Vagina (tissue), 2 donors: ENCODE measurements around the gene HOTAIR. TPM values are rescaled to one million over a fixed set of nuclear protein-coding genes. Genes with fewer than 3 reads are reported as not detected.

ENCODE experiments used
- DNase-seq, 2 donors: peaks; one replicate each; pipeline ENCODE4 v3.0.0-alpha.2; 2017; ENCODE audit errors: extremely low spot score in 2 of 2
- H3K27ac ChIP-seq: fragments of 200-600 bp; sonication (generic); one replicate; pipeline ENCODE4 v1.5.1; 2019
- H3K27me3 ChIP-seq: fragments of 200-600 bp; sonication (generic); one replicate; pipeline ENCODE4 v1.5.1; 2019
- H3K36me3 ChIP-seq, 2 donors: fragments of 200-600 bp; sonication (generic); one replicate each; pipeline ENCODE4 v1.5.1; 2017 to 2019
- H3K4me1 ChIP-seq: fragments of 200-600 bp; sonication (generic); one replicate; pipeline ENCODE4 v1.5.1; 2019
- H3K4me3 ChIP-seq, 2 donors: fragments of 200-600 bp; sonication (generic); 1 replicate in 1 of 2; 2 replicates in 1 of 2; pipeline ENCODE4 v1.5.1; 2016 to 2019
- H3K9me3 ChIP-seq: fragments of 200-600 bp; sonication (generic); one replicate; pipeline ENCODE4 v1.5.1; 2019
- POLR2A ChIP-seq, 2 donors: fragments of 450-650 bp; IDR thresholded peaks; one replicate each; pipeline ENCODE4 v1.6.1; 2017; ENCODE audit warnings: antibody characterized with exemption in 2 of 2, mild to moderate bottlenecking in 2 of 2, moderate library complexity in 2 of 2
- POLR2AphosphoS5 ChIP-seq, 2 donors: sonication (generic); formaldehyde crosslinking; IDR thresholded peaks; one replicate each; pipeline ENCODE4 v1.9.0; 2017; ENCODE audit warnings: antibody characterized with exemption in 2 of 2, mild to moderate bottlenecking in 2 of 2, low read depth in 1 of 2; ENCODE audit not compliant: insufficient read depth in 1 of 2
- intact Hi-C: fragments of 100-400 bp; cut with DNase I; formaldehyde crosslinking; loops from one replicate; pipeline ENCODE4 v1.15.1; 2023
- total RNA-seq: library from RNA; depleted of rRNA; stranded (reverse); fragments of >200 nt; gene quantifications from one replicate; pipeline ENCODE4 v1.2.3, GENCODE V29; 2016
- TF ChIP-seq, protein P1 (sequence below), 3 experiments: fragments of 450-650 bp in 2 of 3; fragments of 200-600 bp in 1 of 3; sonication (generic) in 1 of 3; IDR thresholded peaks; one replicate each; pipeline ENCODE4 v1.5.1; 2017 to 2019; ENCODE audit warnings: antibody characterized with exemption in 3 of 3, mild to moderate bottlenecking in 2 of 3, moderate library complexity in 2 of 3

The HOTAIR gene
- total RNA-seq, 1 donor from 2014 or later = not detected

- H3K36me3 ChIP-seq = no peaks in the 10 kb centered on the region
- no peak overlapping the region for H3K27ac ChIP-seq
- intact Hi-C loops = no loop called here
- H3K4me1 ChIP-seq = peaks cover 39% of the 10 kb centered on the region
- H3K27me3 ChIP-seq = peaks cover 57% of the 10 kb centered on the region
- no peak for DNase-seq
- no peak overlapping the region for H3K4me3 ChIP-seq
- no peak for TF ChIP-seq POLR2A (IDR thresholded peaks at IDR 0.05)
- TF ChIP-seq, protein P1, sequence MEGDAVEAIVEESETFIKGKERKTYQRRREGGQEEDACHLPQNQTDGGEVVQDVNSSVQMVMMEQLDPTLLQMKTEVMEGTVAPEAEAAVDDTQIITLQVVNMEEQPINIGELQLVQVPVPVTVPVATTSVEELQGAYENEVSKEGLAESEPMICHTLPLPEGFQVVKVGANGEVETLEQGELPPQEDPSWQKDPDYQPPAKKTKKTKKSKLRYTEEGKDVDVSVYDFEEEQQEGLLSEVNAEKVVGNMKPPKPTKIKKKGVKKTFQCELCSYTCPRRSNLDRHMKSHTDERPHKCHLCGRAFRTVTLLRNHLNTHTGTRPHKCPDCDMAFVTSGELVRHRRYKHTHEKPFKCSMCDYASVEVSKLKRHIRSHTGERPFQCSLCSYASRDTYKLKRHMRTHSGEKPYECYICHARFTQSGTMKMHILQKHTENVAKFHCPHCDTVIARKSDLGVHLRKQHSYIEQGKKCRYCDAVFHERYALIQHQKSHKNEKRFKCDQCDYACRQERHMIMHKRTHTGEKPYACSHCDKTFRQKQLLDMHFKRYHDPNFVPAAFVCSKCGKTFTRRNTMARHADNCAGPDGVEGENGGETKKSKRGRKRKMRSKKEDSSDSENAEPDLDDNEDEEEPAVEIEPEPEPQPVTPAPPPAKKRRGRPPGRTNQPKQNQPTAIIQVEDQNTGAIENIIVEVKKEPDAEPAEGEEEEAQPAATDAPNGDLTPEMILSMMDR (IDR thresholded peaks at IDR 0.05) = no peak
- TF ChIP-seq POLR2AphosphoS5 (IDR thresholded peaks at IDR 0.05; ENCODE audit: insufficient read depth in 1 of 2, low read depth in 1 of 2) = no peak
- H3K9me3 ChIP-seq = no peaks in the 10 kb centered on the region
Observed at GRCh38 chr12:53998110-53998899, 23.6 kb upstream of the HOTAIR start.

GRCh38 chr12:53997204-53998109 is 22.7 kb upstream of the HOTAIR start:
- no peak for DNase-seq
- no peak overlapping the region for H3K4me3 ChIP-seq
- TF ChIP-seq, protein P1 (IDR thresholded peaks at IDR 0.05) = no peak
- TF ChIP-seq POLR2A (IDR thresholded peaks at IDR 0.05) (no peak), POLR2AphosphoS5 (IDR thresholded peaks at IDR 0.05; ENCODE audit: insufficient read depth in 1 of 2, low read depth in 1 of 2) (no peak)
- peaks cover 63% of the 10 kb centered on the region for H3K27me3 ChIP-seq
- no peak overlapping the region for H3K27ac ChIP-seq
- no peaks in the 10 kb centered on the region for H3K9me3 ChIP-seq
- peaks cover 39% of the 10 kb centered on the region for H3K4me1 ChIP-seq
- H3K36me3 ChIP-seq = no peaks in the 10 kb centered on the region
- intact Hi-C loops = no loop called here

DNA sequence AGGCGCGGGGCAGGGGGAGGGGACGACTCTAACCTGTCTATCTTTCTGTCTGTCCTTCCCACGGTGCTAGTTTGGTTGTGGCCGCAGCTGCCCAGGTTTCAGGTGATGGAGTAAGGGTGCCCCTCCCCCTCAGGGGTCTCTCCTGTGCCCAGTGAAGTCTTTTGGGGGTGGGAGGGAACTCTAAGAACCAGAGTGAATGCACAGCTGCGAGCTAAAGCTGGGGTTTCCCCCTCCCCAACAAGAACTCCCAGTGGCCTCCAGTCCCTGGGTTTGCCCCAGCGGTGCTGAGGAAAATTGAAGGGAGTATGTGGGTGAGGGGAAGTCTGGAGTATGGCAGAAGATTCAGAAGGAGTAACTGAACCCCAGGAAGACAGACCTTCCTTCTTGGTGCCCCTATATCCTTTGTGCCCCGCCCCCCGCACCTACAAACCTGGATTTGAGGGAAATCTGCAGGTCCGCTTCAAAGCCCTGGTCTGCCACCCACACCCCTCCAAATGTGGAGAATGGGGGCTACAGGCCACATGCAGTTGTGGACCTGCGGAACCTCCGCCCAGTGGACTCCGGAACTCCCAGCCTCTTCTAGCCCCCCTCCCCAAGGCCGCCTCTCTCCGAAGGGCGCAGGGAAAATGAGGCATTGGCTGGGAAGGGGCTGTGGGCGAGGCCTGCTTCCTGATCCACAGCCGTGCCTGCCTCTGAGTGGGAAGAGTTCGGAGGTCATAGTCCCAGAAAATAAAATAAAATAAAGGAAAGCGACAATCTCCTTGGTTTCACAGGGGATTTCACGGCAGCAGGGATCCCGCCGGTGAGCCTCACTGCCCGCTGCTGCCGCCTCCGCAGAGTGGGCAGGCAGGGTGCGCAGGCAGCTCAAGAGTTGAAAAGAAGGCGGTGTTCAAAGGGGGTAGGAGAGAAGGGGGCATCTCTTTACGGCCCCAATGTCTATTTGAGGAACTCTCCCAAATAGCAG is 21.8 kb upstream of the HOTAIR start:
- no peak for DNase-seq
- peak overlapping the region; percentile 43 to 51 for H3K4me3 ChIP-seq
- intact Hi-C loops = no loop called here
- H3K27ac ChIP-seq = no peak overlapping the region
- peaks cover 39% of the 10 kb centered on the region for H3K4me1 ChIP-seq
- no peaks in the 10 kb centered on the region for H3K9me3 ChIP-seq
- no peak for TF ChIP-seq POLR2A (IDR thresholded peaks at IDR 0.05)
- TF ChIP-seq, protein P1 (IDR thresholded peaks at IDR 0.05) = no peak
- TF ChIP-seq POLR2AphosphoS5 (IDR thresholded peaks at IDR 0.05; ENCODE audit: insufficient read depth in 1 of 2, low read depth in 1 of 2) = no peak
- peaks cover 61% of the 10 kb centered on the region for H3K27me3 ChIP-seq
- no peaks in the 10 kb centered on the region for H3K36me3 ChIP-seq

DNA sequence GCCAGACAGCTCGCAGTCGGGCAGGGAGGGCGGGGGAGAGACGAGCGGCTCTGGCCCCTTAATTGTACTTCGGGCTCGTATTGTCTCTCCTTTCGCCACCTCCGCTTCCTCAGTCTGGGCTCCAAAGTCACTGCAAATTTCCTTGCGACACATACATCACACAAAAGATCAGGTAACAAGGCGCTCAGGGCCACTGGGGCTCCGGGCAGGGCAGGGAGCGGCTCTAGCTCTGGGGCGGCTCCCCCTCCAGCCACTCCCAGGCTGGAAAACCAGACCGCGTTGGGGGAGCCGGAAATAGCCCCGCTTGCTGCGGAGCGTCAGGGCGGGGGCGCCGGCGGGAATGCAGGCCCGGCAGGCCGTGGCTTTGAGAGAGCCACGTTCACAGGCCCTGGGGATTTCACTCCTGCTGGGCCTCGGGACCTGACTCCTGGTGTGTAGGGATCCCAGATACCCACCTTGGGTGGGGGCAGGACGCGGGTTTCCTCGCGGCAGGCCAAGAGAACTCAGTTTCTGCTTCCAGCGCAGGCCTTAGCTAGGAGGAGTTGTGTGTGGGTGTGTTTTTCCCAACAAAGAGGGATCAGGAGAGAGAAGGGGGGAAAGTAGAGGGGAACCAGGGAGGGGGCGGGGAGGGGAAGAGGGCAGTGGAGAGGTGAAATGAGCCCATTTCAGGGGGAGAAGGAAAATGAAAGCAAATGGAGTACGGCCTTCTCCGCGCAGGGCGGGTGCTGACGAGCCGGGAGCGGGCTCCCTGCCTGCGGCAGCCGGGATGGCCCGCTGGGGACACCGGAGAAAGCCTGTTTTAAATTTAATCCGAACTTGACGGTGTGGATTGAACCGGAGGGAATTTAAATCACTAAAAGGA is 20.9 kb upstream of the HOTAIR start:
- Histone ChIP-seq H3K4me1 (peaks cover 37% of the 10 kb centered on the region), H3K4me3 (peak overlapping the region; percentile 43 to 51), H3K9me3 (no peaks in the 10 kb centered on the region), H3K36me3 (no peaks in the 10 kb centered on the region), H3K27ac (no peak overlapping the region), H3K27me3 (peaks cover 52% of the 10 kb centered on the region)
- no peak for DNase-seq
- intact Hi-C loops = no loop called here
- TF ChIP-seq POLR2A (IDR thresholded peaks at IDR 0.05) (no peak), POLR2AphosphoS5 (IDR thresholded peaks at IDR 0.05; ENCODE audit: insufficient read depth in 1 of 2, low read depth in 1 of 2) (no peak)
- TF ChIP-seq, protein P1 (IDR thresholded peaks at IDR 0.05) = no peak
